ENCODE results near the gene FGF14. TPM values are rescaled to one million over a fixed set of nuclear protein-coding genes. Genes with fewer than 3 reads are reported as not detected.

The FGF14 gene
- total RNA-seq, 4 donors from 2014 or later = 0.36 to 1.9 (median 0.45) TPM

DNA sequence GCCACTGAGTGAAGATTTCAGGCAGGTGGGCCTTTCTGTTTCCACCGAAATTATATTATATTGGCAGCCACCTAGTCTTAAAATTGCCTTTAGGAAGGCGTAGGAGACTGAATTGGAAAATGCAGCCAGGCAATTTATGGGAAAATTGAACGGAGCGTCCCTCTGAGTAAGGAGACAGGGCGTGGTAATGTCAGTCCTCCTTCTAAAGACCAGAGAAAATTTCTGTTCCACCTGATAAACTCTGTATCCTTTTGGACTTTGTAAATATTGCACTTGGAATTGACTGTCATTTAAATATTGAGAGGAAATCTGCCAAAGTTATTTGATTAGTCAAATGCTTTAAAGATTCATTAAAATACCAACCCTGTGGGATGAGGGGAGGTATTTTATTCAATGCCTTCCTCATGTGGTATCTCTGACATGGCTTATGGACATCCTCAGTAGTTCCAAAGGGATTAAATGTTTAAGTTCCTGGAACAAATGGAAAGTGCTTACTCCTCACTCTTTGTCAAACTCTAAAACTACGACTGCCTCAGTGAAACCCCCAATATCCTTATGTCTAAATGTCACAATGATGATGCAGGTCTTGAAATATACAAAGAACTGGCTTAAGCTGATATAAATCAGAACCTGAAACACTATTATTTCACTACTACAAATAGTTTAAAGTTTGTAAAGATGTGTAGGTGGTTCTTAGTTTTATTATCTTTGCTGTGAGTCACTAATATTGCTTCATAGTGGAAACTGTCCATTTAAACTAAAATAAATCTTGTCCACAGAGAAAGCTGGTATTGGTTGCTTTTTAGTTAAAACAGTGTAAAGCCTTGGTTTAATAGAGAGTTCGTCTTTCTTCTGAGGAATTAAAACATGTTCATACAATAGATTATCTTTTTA lies 203.2 kb downstream of the FGF14 start:
- no peak overlapping the region for H3K4me3 ChIP-seq (ENCODE audit: low read depth, poor library complexity, severe bottlenecking)
- no peak for TF ChIP-seq CTCF (IDR thresholded peaks at IDR 0.05)
- WGBS, 2 donors = 70 to 74% methylated on average over 7 of the region's 7 CpGs
- intact Hi-C loops (cut with DNase I; ENCODE audit: low total_unique reads) = no loop called here
- no peak for DNase-seq (ENCODE audit: low spot score in 2 of 2)

DNA sequence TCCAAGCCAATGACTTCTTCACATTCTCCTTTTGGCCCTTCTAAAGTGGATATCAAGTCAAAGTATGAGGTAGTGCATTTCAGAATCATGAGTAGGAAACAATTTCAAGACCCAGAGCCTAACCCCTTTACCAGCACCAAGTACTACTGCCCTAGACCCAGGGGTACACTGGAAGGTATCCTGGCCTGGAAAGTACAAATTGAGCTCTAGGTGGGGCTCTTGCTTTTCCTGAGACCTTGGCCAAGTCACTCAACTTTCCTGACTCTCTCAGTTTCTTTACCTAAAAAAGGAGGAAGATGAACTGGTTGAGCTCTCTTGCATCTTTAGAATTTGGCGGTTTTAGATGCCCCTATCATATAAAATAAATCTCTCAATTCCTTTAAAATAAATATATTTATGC lies 204.7 kb downstream of the FGF14 start:
- TF ChIP-seq CTCF (IDR thresholded peaks at IDR 0.05) (no peak), POLR2A (IDR thresholded peaks at IDR 0.05) (no peak)
- 90 to 91% methylated on average over 1 of the region's 1 CpG for WGBS, 2 donors
- DNase-seq (ENCODE audit: low spot score in 2 of 2) = no peak
- no peak overlapping the region for H3K4me3 ChIP-seq (ENCODE audit: low read depth, poor library complexity, severe bottlenecking)
- intact Hi-C loops (cut with DNase I; ENCODE audit: low total_unique reads) = no loop called here

- intact Hi-C loops (cut with DNase I; ENCODE audit: low total_unique reads) = no loop called here
- WGBS, 2 donors = 32 to 34% methylated on average over 4 of the region's 4 CpGs
- no peak for DNase-seq (ENCODE audit: low spot score in 2 of 2)
- no peak for TF ChIP-seq CTCF (IDR thresholded peaks at IDR 0.05)
- TF ChIP-seq POLR2A (IDR thresholded peaks at IDR 0.05) = no peak
- H3K4me3 ChIP-seq (ENCODE audit: low read depth, poor library complexity, severe bottlenecking) = no peak overlapping the region
Observed at GRCh38 chr13:102195566-102196462, 206.0 kb downstream of the FGF14 start.

DNA sequence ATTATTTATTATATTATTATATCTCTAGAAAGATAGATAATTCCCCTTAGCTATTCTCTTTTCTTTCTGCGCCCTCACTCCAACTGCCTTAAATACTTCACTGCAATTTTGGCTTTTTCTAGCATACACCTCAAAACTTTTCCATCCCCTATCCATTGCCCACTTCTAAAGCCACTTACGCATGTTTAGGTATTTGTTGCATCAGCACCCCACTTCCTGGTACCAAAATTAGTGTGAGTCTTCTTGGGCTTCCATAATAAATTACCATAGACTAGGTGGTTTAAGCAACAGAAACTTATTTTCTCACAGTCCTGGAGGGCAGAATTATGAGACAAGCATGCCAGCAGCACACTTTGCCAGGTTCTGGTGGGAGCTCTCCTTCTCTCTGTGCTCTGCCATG lies 209.0 kb downstream of the FGF14 start:
- TF ChIP-seq POLR2A (IDR thresholded peaks at IDR 0.05) (no peak), CTCF (IDR thresholded peaks at IDR 0.05) (no peak)
- 94 to 96% methylated on average over 2 of the region's 2 CpGs for WGBS, 2 donors
- H3K4me3 ChIP-seq (ENCODE audit: low read depth, poor library complexity, severe bottlenecking) = no peak overlapping the region
- no peak for DNase-seq (ENCODE audit: low spot score in 2 of 2)
- intact Hi-C loops (cut with DNase I; ENCODE audit: low total_unique reads) = no loop called here

DNA sequence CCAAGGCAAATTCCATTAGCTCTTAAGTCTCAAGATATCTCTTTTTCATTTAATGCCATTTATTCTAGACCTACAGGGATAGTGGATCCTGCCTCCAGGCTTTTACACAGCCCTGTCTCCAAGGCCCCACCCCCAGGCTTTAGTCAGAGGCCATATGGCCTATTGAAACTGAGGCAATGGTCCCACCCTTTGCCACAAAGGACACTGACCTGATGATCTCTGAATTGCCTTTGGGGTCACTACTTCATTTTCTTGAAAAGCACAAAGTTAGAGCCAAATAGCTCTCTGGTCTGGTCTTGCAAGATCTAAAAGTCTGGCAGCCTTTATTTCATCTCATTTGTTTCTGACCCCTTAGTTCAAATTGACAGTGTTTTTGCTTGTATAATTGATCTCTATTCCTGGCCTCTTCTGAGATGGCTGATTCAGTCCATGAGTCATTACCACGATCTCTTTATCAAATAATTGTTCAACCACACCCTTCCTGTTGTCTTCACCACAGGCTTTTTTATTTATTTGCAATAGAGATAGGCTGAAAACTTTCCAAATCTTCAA lies 209.8 kb downstream of the FGF14 start:
- DNase-seq (ENCODE audit: low spot score in 2 of 2) = no peak
- 4 to 9% methylated on average over 1 of the region's 1 CpG for WGBS, 2 donors
- H3K4me3 ChIP-seq (ENCODE audit: low read depth, poor library complexity, severe bottlenecking) = no peak overlapping the region
- TF ChIP-seq CTCF (IDR thresholded peaks at IDR 0.05) = no peak
- TF ChIP-seq POLR2A (IDR thresholded peaks at IDR 0.05) = no peak
- intact Hi-C loops (cut with DNase I; ENCODE audit: low total_unique reads) = no loop called here

Data from lower leg skin (tissue), 4 donors.